Loucy (cell line): ENCODE measurements around the gene ADAM22.

Experiments
- H2AFZ ChIP-seq: fragments of 200-600 bp; sonication (generic); 2 replicates; pipeline ENCODE4 v1.6.0; 2016; ENCODE audit warnings: antibody characterized with exemption, mild to moderate bottlenecking, low read length, moderate library complexity
- H3F3A ChIP-seq: fragments of 200-600 bp; 2 replicates; pipeline ENCODE4 v1.6.0; 2016; ENCODE audit warnings: antibody characterized with exemption, low read depth, mild to moderate bottlenecking
- H3K27me3 ChIP-seq: fragments of 200-600 bp; sonication (generic); 2 replicates; pipeline ENCODE4 v1.6.1; 2014; ENCODE audit warnings: low read length, mild to moderate bottlenecking; ENCODE audit not compliant: insufficient read depth, poor library complexity, severe bottlenecking
- H3K36me3 ChIP-seq: fragments of 200-600 bp; sonication (generic); 2 replicates; pipeline ENCODE4 v1.6.1; 2016; ENCODE audit warnings: low read length; ENCODE audit not compliant: insufficient read depth
- H3K4me1 ChIP-seq: fragments of 200-600 bp; sonication (generic); 2 replicates; pipeline ENCODE4 v1.5.1; 2014; ENCODE audit warnings: low read length, mild to moderate bottlenecking; ENCODE audit not compliant: insufficient read depth, poor library complexity, severe bottlenecking
- H3K4me2 ChIP-seq: fragments of 200-600 bp; sonication (generic); 2 replicates; pipeline ENCODE4 v1.6.0; 2014; ENCODE audit warnings: antibody characterized with exemption, low read length, low read depth, mild to moderate bottlenecking; ENCODE audit not compliant: poor library complexity, severe bottlenecking
- H3K4me3 ChIP-seq: fragments of 200-600 bp; sonication (generic); 2 replicates; pipeline ENCODE4 v1.5.1; 2014; ENCODE audit warnings: low read length, mild to moderate bottlenecking, mixed read lengths; ENCODE audit not compliant: poor library complexity, severe bottlenecking
- H3K79me2 ChIP-seq: fragments of 200-600 bp; sonication (generic); 2 replicates; pipeline ENCODE4 v1.6.1; 2014; ENCODE audit warnings: low read length; ENCODE audit not compliant: insufficient read depth
- H3K9ac ChIP-seq: fragments of 200-600 bp; sonication (generic); 2 replicates; pipeline ENCODE4 v1.6.0; 2014; ENCODE audit warnings: mild to moderate bottlenecking, low read depth, low read length, moderate library complexity; ENCODE audit not compliant: poor library complexity, severe bottlenecking
- H3K9me2 ChIP-seq: fragments of 200-600 bp; sonication (generic); replicated peaks from 2 replicates; pipeline ENCODE4 v1.6.1; 2016; ENCODE audit warnings: low read depth, low read length, mixed read lengths
- H3K9me3 ChIP-seq: fragments of 200-600 bp; sonication (generic); 2 replicates; pipeline ENCODE4 v1.6.1; 2014; ENCODE audit warnings: mild to moderate bottlenecking, antibody characterized with exemption, low read length, low read depth; ENCODE audit not compliant: insufficient read depth
- H4K20me1 ChIP-seq: fragments of 200-600 bp; sonication (generic); 2 replicates; pipeline ENCODE4 v1.6.0; 2014; ENCODE audit warnings: antibody characterized with exemption, low read length, mild to moderate bottlenecking; ENCODE audit not compliant: insufficient read depth, poor library complexity, severe bottlenecking
- EZH2phosphoT487 ChIP-seq: fragments of 200-600 bp; IDR thresholded peaks from 2 replicates; pipeline ENCODE4 v1.6.1; 2018; ENCODE audit warnings: antibody characterized with exemption, mild to moderate bottlenecking, moderate library complexity, borderline replicate concordance
- TF ChIP-seq, protein P1 (sequence below): fragments of 200-600 bp; sonication (generic); conservative IDR thresholded peaks from 2 replicates; pipeline ENCODE4 v1.5.1; 2014; ENCODE audit warnings: mild to moderate bottlenecking, antibody characterized with exemption, low read length

ADAM22 gene

DNA sequence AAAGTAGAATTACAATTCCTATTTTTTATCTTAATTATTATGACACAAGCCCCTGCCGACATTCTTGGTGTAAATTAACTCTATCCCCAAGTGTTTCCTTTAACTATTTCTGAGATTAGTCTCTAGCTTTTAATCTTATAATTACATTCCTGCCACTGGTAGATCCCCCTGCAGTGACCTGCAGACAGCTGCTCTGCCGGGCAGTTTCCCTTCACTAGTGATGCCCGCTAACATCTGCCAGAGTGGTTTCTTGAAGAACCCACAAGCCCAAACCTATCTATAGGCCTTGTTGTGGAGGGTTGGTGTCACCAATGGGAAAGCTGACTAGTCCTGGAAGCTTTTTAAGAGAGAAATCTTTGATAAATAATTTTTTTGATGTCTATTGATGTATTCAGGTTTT, 50.0 kb downstream of the ADAM22 start:
- Histone ChIP-seq H2AFZ (no peak overlapping the region), H3K4me3 (no peak overlapping the region), H3K36me3 (peaks cover 6% of the 10 kb centered on the region; the same call in 1 of the 2 replicates), H3K4me2 (no peak overlapping the region), H3K79me2 (no peaks in the 10 kb centered on the region), H3K9me2 (no peaks in the 10 kb centered on the region), H3F3A (no peaks in the 10 kb centered on the region), H3K4me1 (no peaks in the 10 kb centered on the region), H3K27me3 (no peaks in the 10 kb centered on the region), H4K20me1 (no peaks in the 10 kb centered on the region), H3K9me3 (no peaks in the 10 kb centered on the region), H3K9ac (no peak overlapping the region)
- TF ChIP-seq EZH2phosphoT487: no peak
- TF ChIP-seq, protein P1, sequence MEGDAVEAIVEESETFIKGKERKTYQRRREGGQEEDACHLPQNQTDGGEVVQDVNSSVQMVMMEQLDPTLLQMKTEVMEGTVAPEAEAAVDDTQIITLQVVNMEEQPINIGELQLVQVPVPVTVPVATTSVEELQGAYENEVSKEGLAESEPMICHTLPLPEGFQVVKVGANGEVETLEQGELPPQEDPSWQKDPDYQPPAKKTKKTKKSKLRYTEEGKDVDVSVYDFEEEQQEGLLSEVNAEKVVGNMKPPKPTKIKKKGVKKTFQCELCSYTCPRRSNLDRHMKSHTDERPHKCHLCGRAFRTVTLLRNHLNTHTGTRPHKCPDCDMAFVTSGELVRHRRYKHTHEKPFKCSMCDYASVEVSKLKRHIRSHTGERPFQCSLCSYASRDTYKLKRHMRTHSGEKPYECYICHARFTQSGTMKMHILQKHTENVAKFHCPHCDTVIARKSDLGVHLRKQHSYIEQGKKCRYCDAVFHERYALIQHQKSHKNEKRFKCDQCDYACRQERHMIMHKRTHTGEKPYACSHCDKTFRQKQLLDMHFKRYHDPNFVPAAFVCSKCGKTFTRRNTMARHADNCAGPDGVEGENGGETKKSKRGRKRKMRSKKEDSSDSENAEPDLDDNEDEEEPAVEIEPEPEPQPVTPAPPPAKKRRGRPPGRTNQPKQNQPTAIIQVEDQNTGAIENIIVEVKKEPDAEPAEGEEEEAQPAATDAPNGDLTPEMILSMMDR: no peak

DNA sequence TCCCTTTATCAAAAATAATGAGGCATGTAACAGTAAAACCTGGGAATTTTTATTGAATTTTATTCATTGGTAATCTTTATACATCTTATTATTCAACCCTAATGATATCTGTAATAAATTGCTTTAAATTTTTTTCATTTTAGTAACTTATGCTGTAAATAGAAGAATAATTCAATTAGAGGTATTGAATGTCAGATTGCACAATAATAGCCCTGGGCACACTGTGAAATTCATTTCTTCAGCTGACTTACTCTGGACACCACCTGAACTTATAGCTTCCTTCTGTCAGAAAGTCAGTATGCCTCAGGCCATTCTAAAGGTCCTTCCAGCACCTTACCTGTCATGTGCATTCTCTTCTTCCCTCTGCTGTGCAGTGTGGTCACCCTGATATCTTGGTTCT, 59.2 kb downstream of the ADAM22 start:
- peaks cover 3% of the 10 kb centered on the region; the same call in 1 of the 2 replicates for H3K79me2 ChIP-seq
- no peaks in the 10 kb centered on the region for H3K9me2 ChIP-seq
- H3F3A ChIP-seq: no peaks in the 10 kb centered on the region
- no peaks in the 10 kb centered on the region for H3K9me3 ChIP-seq
- H3K4me1 ChIP-seq: no peaks in the 10 kb centered on the region
- no peak overlapping the region for H3K4me2 ChIP-seq
- no peaks in the 10 kb centered on the region for H3K27me3 ChIP-seq
- no peaks in the 10 kb centered on the region for H4K20me1 ChIP-seq
- TF ChIP-seq, protein P1: no peak
- TF ChIP-seq EZH2phosphoT487: no peak
- H3K4me3 ChIP-seq: no peak overlapping the region
- no peak overlapping the region for H3K9ac ChIP-seq
- H2AFZ ChIP-seq: no peak overlapping the region
- H3K36me3 ChIP-seq: 0 out of 2 replicates have a peak, but pooled peaks cover 4% of the 10 kb centered on the region

DNA sequence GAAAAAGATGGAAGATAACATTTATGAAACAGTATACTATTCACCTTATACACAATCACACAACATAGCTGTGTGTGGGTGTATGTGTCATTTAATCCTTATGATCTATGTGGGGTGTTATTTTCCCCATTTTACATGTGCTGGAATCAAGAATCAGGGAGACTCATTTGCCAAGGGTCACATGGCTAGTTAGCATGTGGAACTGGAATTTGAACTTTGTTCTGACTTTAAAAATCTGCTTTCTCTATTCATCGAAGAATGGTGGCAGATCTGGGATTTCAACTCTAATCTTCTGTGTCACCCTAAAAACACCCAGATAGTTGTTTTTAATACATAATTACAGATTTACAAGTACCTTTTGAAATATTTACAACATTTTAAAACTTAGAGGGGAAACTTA, 65.2 kb downstream of the ADAM22 start:
- H3K9me3 ChIP-seq: no peaks in the 10 kb centered on the region
- H3K9me2 ChIP-seq: no peaks in the 10 kb centered on the region
- no peaks in the 10 kb centered on the region for H3K27me3 ChIP-seq
- peaks cover 3% of the 10 kb centered on the region; the same call in 1 of the 2 replicates for H3K79me2 ChIP-seq
- 0 out of 2 replicates have a peak, but pooled peaks cover 4% of the 10 kb centered on the region for H3K36me3 ChIP-seq
- H3K4me1 ChIP-seq: no peaks in the 10 kb centered on the region
- H2AFZ ChIP-seq: no peak overlapping the region
- no peaks in the 10 kb centered on the region for H4K20me1 ChIP-seq
- H3K4me2 ChIP-seq: no peak overlapping the region
- no peak overlapping the region for H3K4me3 ChIP-seq
- H3K9ac ChIP-seq: no peak overlapping the region
- no peaks in the 10 kb centered on the region for H3F3A ChIP-seq
- TF ChIP-seq EZH2phosphoT487: no peak
- TF ChIP-seq, protein P1: no peak
